KMS-11 (cell line): Measurements from ENCODE around the gene GAR1.
A peak's percentile ranks its signal among the peaks of the same experiment; 100 is the strongest.

ENCODE experiments used
- H2AFZ ChIP-seq: fragments of 200-600 bp; sonication (generic); 2 replicates; pipeline ENCODE4 v1.6.1; 2016; ENCODE audit warnings: antibody characterized with exemption, mixed run types, low read depth
- H3K27ac ChIP-seq: fragments of 200-600 bp; sonication (generic); 2 replicates; pipeline ENCODE4 v1.6.1; 2016; ENCODE audit warnings: mild to moderate bottlenecking, mixed run types
- H3K27me3 ChIP-seq: fragments of 200-600 bp; sonication (generic); 2 replicates; pipeline ENCODE4 v1.6.1; 2017; ENCODE audit warnings: mild to moderate bottlenecking, low read depth, mixed run types, moderate library complexity; ENCODE audit not compliant: insufficient read depth
- H3K36me3 ChIP-seq: fragments of 200-600 bp; sonication (generic); 2 replicates; pipeline ENCODE4 v1.6.1; 2017; ENCODE audit warnings: mild to moderate bottlenecking, mixed run types; ENCODE audit not compliant: insufficient read depth
- H3K4me1 ChIP-seq: fragments of 200-600 bp; sonication (generic); 2 replicates; pipeline ENCODE4 v1.6.1; 2016; ENCODE audit warnings: mild to moderate bottlenecking, low read depth, mixed run types; ENCODE audit not compliant: poor library complexity, severe bottlenecking
- H3K4me2 ChIP-seq: fragments of 200-600 bp; sonication (generic); 2 replicates; pipeline ENCODE4 v1.7.0; 2016; ENCODE audit warnings: mild to moderate bottlenecking, mixed run types
- H3K4me3 ChIP-seq: fragments of 200-600 bp; sonication (generic); IDR thresholded peaks from 2 replicates; pipeline ENCODE4 v1.6.1; 2017; ENCODE audit warnings: low read depth, low read length, mixed read lengths; ENCODE audit not compliant: insufficient read depth
- H3K79me2 ChIP-seq: fragments of 200-600 bp; sonication (generic); 2 replicates; pipeline ENCODE4 v1.6.1; 2016; ENCODE audit warnings: low read depth, mixed run types; ENCODE audit not compliant: insufficient read depth
- H3K9ac ChIP-seq: fragments of 200-600 bp; sonication (generic); 2 replicates; pipeline ENCODE4 v1.6.1; 2016; ENCODE audit warnings: mild to moderate bottlenecking, mixed run types
- H4K20me1 ChIP-seq: fragments of 200-600 bp; sonication (generic); 2 replicates; pipeline ENCODE4 v1.6.1; 2016; ENCODE audit warnings: mild to moderate bottlenecking, mixed run types; ENCODE audit not compliant: insufficient read depth
- TF ChIP-seq, protein P1 (sequence below): fragments of 200-600 bp; sonication (generic); conservative IDR thresholded peaks from 2 replicates; pipeline ENCODE4 v1.6.1; 2017; ENCODE audit warnings: low read depth, mild to moderate bottlenecking, antibody characterized with exemption, low read length, moderate library complexity, mixed read lengths

GAR1 gene

DNA sequence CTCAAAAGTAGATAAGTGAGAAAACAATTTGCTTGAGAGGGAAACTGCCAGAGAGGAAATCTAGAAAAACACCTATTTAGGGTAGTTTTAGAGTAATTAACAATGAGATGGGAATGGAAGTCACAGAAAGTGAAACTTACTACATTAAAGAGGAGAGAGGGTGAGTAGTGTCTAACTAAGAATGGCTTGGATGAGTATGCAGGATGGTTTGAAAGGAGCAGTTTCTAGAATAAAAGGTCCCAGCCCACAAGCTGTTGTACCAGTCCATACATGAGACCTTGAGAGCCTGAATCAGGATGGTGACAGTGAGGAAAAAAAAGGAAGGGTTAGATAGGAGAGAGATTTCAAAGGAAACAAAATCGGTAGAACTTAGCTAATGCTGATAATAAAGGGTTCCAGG, 1.3 kb downstream of the GAR1 start:
- Histone ChIP-seq H3K9ac (peak overlapping the region; percentile 86; the same call in 1 of the 2 replicates), H3K4me1 (peaks cover 23% of the 10 kb centered on the region), H4K20me1 (no peaks in the 10 kb centered on the region), H3K4me3 (no peak overlapping the region), H3K36me3 (peaks cover 12% of the 10 kb centered on the region; the same call in 1 of the 2 replicates), H3K27ac (no peak overlapping the region), H2AFZ (no peak overlapping the region), H3K79me2 (peaks cover 28% of the 10 kb centered on the region), H3K27me3 (no peaks in the 10 kb centered on the region), H3K4me2 (peak overlapping the region; percentile 99)
- TF ChIP-seq, protein P1, sequence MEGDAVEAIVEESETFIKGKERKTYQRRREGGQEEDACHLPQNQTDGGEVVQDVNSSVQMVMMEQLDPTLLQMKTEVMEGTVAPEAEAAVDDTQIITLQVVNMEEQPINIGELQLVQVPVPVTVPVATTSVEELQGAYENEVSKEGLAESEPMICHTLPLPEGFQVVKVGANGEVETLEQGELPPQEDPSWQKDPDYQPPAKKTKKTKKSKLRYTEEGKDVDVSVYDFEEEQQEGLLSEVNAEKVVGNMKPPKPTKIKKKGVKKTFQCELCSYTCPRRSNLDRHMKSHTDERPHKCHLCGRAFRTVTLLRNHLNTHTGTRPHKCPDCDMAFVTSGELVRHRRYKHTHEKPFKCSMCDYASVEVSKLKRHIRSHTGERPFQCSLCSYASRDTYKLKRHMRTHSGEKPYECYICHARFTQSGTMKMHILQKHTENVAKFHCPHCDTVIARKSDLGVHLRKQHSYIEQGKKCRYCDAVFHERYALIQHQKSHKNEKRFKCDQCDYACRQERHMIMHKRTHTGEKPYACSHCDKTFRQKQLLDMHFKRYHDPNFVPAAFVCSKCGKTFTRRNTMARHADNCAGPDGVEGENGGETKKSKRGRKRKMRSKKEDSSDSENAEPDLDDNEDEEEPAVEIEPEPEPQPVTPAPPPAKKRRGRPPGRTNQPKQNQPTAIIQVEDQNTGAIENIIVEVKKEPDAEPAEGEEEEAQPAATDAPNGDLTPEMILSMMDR: no peak

DNA sequence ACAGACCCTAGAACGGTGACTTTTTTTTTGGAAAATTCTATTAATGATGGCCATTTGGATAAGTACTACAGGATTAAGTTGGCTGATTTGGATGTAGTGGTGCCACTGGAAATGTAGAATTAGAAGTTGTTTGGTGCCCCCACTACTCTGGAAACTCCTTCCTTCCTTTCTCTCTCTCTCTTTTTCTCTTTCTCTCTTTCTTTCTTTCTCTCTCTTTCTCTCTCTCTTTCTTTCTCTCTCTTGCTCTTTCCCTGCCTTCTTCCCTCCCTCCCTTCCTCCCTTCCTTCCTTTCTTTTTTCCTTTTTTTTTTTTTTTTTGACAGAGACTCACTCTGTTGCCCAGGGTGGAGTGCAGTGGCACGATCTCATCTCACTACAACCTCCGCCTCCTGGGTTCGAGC, 2.7 kb downstream of the GAR1 start:
- Histone ChIP-seq H3K79me2 (peaks cover 28% of the 10 kb centered on the region), H3K4me1 (peaks cover 23% of the 10 kb centered on the region), H3K4me3 (no peak overlapping the region), H2AFZ (no peak overlapping the region), H3K27ac (no peak overlapping the region), H3K27me3 (no peaks in the 10 kb centered on the region), H3K36me3 (peaks cover 12% of the 10 kb centered on the region; the same call in 1 of the 2 replicates), H3K9ac (no peak overlapping the region), H3K4me2 (no peak overlapping the region), H4K20me1 (no peaks in the 10 kb centered on the region)
- TF ChIP-seq, protein P1: no peak

DNA sequence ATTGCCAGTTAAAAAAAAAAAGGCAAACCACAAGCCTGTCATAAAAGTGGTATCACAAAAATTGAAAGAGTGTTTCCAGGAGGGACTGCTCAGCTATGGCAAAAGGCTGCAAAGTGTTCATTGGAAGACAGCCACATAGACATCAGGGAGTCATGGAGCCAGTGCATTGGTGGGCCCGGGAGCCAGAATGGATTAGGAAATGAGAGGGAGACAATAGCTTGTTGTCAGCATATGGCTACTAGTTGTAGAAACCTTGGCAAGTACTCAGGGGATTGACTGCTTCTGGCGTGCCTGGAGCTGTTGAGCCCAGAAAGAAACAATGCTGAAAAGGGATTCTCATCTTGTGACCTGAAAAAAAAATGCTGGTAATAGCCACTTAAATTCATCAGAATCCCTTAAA, 5.0 kb downstream of the GAR1 start:
- no peaks in the 10 kb centered on the region for H3K27me3 ChIP-seq
- H3K4me3 ChIP-seq: no peak overlapping the region
- H3K79me2 ChIP-seq: peaks cover 27% of the 10 kb centered on the region
- H3K9ac ChIP-seq: no peak overlapping the region
- no peaks in the 10 kb centered on the region for H4K20me1 ChIP-seq
- peaks cover 12% of the 10 kb centered on the region; the same call in 1 of the 2 replicates for H3K36me3 ChIP-seq
- no peak overlapping the region for H2AFZ ChIP-seq
- H3K4me2 ChIP-seq: no peak overlapping the region
- TF ChIP-seq, protein P1: no peak
- no peak overlapping the region for H3K27ac ChIP-seq
- H3K4me1 ChIP-seq: peaks cover 16% of the 10 kb centered on the region

DNA sequence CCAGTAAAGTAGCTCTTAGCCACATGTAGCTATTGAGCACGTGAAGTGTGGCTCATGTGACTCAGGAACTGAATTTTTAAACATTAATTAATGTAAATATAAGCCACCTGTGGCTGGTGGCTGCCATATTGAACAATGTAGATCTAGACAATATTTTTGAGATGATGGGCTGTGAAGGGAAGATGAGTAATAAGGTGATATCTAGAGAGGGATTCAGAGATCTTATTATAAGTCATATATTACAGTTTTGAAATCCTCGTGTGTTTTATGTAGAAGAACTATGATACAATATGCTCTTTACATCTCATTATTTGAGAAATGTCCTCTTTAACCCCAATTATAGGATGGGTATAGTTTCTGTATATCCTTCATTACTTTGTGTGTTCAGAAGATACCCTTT, 5.6 kb downstream of the GAR1 start:
- peaks cover 12% of the 10 kb centered on the region; the same call in 1 of the 2 replicates for H3K36me3 ChIP-seq
- no peak overlapping the region for H3K4me3 ChIP-seq
- TF ChIP-seq, protein P1: no peak
- H3K27ac ChIP-seq: no peak overlapping the region
- H3K4me2 ChIP-seq: no peak overlapping the region
- H3K79me2 ChIP-seq: peaks cover 21% of the 10 kb centered on the region
- no peaks in the 10 kb centered on the region for H4K20me1 ChIP-seq
- no peak overlapping the region for H2AFZ ChIP-seq
- peaks cover 16% of the 10 kb centered on the region for H3K4me1 ChIP-seq
- no peak overlapping the region for H3K9ac ChIP-seq
- no peaks in the 10 kb centered on the region for H3K27me3 ChIP-seq
